IPS-18a (cell line): ENCODE results near the gene RCAN2.

Experiments
- H3K27ac ChIP-seq: one replicate; pipeline ENCODE4 v1.5.1; 2013; ENCODE audit warnings: low read length
- H3K27me3 ChIP-seq: one replicate; pipeline ENCODE4 v1.6.1; 2013; ENCODE audit warnings: mild to moderate bottlenecking, low read length; ENCODE audit not compliant: control insufficient read depth, insufficient read depth
- H3K36me3 ChIP-seq: one replicate; pipeline ENCODE4 v1.6.1; 2013; ENCODE audit warnings: low read depth, low read length; ENCODE audit not compliant: control insufficient read depth
- H3K4me1 ChIP-seq: one replicate; pipeline ENCODE4 v1.6.1; 2013; ENCODE audit warnings: low read depth, low read length; ENCODE audit not compliant: control insufficient read depth
- H3K4me3 ChIP-seq: one replicate; pipeline ENCODE4 v1.5.1; 2013; ENCODE audit warnings: low read length
- H3K9ac ChIP-seq: one replicate; pipeline ENCODE4 v1.6.1; 2013; ENCODE audit warnings: mild to moderate bottlenecking, low read length, moderate library complexity
- H3K9me3 ChIP-seq: one replicate; pipeline ENCODE4 v1.6.1; 2013; ENCODE audit warnings: low read depth, low read length; ENCODE audit not compliant: control insufficient read depth

The RCAN2 gene

DNA sequence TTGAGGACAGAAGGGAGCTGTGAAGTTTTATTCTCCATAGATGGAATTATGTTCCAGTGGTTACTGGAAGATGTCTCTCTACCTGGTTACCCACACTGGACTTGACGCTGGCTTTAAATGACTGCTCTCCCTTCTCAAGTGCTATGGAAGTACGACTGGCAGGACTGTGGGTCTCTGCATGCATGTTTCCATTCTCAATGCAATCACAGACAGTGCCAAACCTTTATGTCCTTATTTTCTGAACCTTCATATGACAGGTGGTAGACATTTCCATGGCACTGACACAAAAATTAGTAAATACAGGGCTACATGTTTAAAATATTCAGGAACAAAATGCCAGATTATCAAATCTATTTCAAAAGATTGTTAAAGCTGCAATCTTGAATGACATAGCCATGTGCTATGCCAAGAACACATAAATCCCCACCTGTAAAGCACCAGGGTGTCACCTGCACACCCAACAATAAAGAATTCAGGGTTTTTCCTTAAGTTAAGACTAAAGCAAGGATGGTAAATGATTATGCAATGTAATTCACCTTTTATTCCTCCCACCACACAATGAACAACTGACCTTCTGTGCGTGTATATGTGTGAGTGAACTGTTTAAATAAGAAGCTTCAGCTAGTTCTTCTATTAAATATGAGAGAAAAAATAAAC is 167.2 kb downstream of the RCAN2 start:
- Histone ChIP-seq H3K4me3 (no peak overlapping the region), H3K9ac (no peak overlapping the region), H3K27ac (no peak overlapping the region), H3K9me3 (no peaks in the 10 kb centered on the region), H3K27me3 (no peaks in the 10 kb centered on the region), H3K4me1 (peaks cover 8% of the 10 kb centered on the region), H3K36me3 (no peaks in the 10 kb centered on the region)

DNA sequence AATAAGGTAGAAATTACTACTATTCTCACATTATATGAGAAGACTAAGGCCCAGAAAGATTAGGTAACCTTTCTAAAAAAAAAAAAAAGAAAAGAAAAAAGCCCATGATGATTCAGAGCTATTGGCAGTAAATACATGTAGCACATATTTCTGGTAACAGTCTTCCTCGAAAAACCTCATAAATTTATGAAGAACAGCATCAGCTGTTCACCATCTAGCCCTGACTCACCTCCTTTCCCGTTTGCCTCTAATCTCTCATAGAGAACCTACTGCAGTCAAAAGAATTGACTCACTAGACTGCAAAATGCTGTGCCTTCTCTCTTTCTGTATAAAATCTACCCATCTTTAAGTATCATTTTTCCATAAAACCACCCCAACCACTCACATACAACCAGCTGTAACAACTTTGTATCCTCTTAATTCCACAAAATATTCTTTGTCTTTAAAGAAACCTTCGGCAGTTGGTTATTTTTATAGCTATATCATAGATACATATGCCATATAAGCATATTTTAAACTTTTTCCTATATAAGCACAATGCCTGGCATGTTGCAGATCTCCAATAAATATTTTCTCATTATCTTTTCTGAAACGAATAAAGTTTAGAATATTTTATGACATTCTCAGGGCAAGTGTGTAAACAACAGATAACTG is 167.8 kb downstream of the RCAN2 start:
- no peak overlapping the region for H3K9ac ChIP-seq
- no peaks in the 10 kb centered on the region for H3K36me3 ChIP-seq
- no peaks in the 10 kb centered on the region for H3K9me3 ChIP-seq
- H3K4me1 ChIP-seq: peaks cover 8% of the 10 kb centered on the region
- no peak overlapping the region for H3K4me3 ChIP-seq
- H3K27me3 ChIP-seq: no peaks in the 10 kb centered on the region
- no peak overlapping the region for H3K27ac ChIP-seq

DNA sequence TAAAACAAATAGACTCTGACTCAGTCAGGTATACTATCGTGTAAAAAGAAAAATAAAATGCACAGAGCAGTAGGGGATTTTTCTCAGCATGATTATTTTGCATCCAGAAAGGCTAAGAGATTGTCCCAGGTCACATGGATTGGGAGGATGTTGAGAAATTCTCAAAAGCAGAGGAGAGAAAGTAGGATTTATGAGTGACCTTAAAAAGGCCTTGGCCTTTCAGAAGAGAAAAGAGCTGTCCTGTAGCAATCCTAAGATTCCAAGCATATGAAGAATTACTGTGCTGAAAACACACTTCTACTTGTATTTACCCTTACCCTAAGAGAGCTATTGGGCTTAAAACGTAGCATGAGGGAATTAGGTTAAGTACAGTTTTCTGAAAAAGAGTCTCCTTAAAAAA is 170.7 kb downstream of the RCAN2 start:
- Histone ChIP-seq H3K9ac (no peak overlapping the region), H3K36me3 (no peaks in the 10 kb centered on the region), H3K4me1 (peaks cover under 1% of the 10 kb centered on the region), H3K27ac (no peak overlapping the region), H3K27me3 (no peaks in the 10 kb centered on the region), H3K4me3 (no peak overlapping the region), H3K9me3 (no peaks in the 10 kb centered on the region)

DNA sequence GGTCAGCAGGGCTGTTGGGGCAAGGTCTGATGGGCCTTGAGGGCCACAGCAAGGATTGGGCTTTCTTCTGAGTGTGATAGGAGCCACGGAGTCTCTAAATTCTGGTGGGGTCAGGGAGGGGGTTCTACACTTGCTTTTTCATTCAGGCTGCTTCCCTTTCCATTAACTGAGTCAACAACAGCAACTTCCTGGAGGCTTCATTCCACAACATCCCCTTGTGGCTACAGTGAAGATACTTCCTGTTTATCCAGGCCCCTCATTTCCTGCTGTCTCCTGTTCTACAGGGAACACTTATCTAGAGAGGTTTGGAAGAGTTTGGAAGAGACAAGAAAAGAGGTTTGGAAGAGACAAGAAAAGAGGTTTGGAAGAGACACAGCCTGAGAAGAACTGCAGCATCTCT is 175.7 kb downstream of the RCAN2 start:
- Histone ChIP-seq H3K27ac (no peak overlapping the region), H3K27me3 (no peaks in the 10 kb centered on the region), H3K4me1 (no peaks in the 10 kb centered on the region), H3K4me3 (no peak overlapping the region), H3K9ac (no peak overlapping the region), H3K9me3 (no peaks in the 10 kb centered on the region), H3K36me3 (no peaks in the 10 kb centered on the region)

DNA sequence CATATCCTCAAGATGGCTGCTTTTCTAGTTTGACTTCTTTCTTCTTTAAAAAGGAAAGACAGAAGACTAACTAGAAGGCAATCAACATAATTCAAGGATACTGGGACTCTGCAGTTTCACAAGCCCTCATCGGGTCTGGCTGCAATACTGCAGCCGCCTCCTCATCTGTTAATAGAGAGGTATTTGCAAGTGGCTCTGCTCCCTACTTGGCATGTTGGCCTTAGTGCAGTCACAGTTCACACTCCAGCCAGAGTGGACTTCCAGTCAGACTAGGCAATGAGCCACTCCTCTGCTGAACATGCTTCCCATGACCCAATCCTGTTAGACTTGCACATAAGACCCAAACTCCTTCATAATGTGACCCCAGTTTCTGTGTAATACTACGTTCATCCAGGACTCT is 178.6 kb downstream of the RCAN2 start:
- no peaks in the 10 kb centered on the region for H3K9me3 ChIP-seq
- no peak overlapping the region for H3K27ac ChIP-seq
- H3K4me3 ChIP-seq: no peak overlapping the region
- H3K9ac ChIP-seq: no peak overlapping the region
- no peaks in the 10 kb centered on the region for H3K27me3 ChIP-seq
- no peaks in the 10 kb centered on the region for H3K4me1 ChIP-seq
- H3K36me3 ChIP-seq: no peaks in the 10 kb centered on the region

DNA sequence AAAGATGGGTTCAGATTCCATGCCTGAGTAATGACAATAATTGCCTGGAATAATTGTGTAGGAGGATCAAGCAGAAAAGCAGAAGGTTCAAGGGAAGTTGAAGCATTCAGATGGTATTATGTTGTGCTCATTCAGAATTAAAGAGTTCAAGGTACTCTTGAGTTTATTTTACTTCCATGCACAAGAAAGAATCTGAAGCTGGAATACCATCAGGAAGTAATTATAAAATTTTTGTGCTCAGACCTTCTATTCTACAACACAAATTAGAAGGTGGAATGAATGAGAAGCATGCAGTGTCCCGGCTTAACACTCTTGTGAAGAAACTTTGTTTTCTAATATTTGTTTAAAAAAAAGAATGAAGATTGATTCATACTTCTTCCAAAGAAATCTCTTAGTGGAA is 181.1 kb downstream of the RCAN2 start:
- Histone ChIP-seq H3K9ac (no peak overlapping the region), H3K27me3 (no peaks in the 10 kb centered on the region), H3K27ac (no peak overlapping the region)

DNA sequence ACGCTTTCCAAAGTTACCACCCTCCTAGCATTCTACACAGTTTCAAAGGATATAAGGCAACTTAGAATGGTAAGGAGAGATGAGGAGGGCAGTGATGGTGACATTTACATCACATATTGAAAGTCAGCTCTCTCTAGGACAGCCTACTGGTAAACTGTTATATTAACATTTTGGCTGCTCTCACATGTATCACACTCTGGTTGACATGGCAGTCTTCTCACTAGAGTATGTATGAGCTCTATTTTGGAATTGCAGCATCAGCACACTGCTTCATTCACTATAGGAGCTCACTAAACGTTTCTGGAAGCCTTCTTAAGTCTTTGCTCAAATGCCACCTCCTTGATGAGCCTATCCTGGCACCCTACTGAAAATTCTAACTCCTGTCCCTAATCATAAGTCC is 184.8 kb downstream of the RCAN2 start:
- no peak overlapping the region for H3K9ac ChIP-seq
- H3K27ac ChIP-seq: no peak overlapping the region
- H3K36me3 ChIP-seq: no peaks in the 10 kb centered on the region
- H3K4me1 ChIP-seq: no peaks in the 10 kb centered on the region
- no peak overlapping the region for H3K4me3 ChIP-seq
- no peaks in the 10 kb centered on the region for H3K9me3 ChIP-seq
- no peaks in the 10 kb centered on the region for H3K27me3 ChIP-seq

More for the DNA sequence above, 181.1 kb downstream of the RCAN2 start:
- Histone ChIP-seq H3K4me3 (no peak overlapping the region), H3K36me3 (no peaks in the 10 kb centered on the region), H3K4me1 (no peaks in the 10 kb centered on the region), H3K9me3 (no peaks in the 10 kb centered on the region)

DNA sequence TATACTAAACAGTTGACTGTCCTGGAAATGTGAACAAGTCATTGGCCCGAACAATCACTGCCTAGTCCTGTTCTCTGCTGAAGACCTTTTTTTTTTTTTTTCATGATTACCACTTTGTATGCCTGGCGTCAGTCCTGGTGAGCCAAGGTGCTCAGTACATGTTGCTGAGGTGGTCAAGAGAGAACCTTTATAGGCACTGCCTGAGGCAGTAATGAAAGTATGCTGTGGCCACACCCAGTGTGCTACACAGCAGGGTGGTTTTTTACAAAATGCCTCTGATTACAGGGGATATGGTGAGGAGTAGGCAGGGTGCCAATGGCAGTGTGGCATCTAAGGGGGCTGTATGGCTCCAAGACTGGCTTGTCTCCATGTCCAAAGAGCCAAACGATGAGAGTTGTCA is 185.4 kb downstream of the RCAN2 start:
- no peaks in the 10 kb centered on the region for H3K27me3 ChIP-seq
- no peaks in the 10 kb centered on the region for H3K36me3 ChIP-seq

DNA sequence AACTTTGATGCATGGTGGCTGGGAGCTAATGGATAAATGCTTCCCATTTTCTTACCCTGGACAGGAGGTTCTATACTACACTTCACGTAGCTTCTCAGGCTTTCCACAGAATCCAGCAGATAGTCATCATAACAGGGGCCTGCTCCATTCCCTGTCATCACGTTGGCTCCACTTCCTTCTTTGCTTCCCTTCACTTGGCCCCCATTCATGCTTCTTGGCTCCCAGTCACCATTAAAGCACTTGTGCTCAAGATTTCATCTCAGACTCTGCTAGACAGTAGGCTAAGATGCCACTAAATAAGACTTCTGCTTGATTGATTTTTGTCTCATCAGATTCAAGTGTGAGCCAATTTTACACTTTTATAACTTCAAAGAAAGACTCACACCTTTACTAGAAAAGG is 186.0 kb downstream of the RCAN2 start:
- no peaks in the 10 kb centered on the region for H3K36me3 ChIP-seq
- no peak overlapping the region for H3K9ac ChIP-seq
- H3K9me3 ChIP-seq: no peaks in the 10 kb centered on the region
- no peaks in the 10 kb centered on the region for H3K4me1 ChIP-seq
- no peaks in the 10 kb centered on the region for H3K27me3 ChIP-seq
- no peak overlapping the region for H3K4me3 ChIP-seq
- no peak overlapping the region for H3K27ac ChIP-seq

More for the DNA sequence above, 185.4 kb downstream of the RCAN2 start:
- no peak overlapping the region for H3K9ac ChIP-seq
- H3K4me1 ChIP-seq: no peaks in the 10 kb centered on the region
- no peak overlapping the region for H3K27ac ChIP-seq
- no peaks in the 10 kb centered on the region for H3K9me3 ChIP-seq
- H3K4me3 ChIP-seq: no peak overlapping the region

DNA sequence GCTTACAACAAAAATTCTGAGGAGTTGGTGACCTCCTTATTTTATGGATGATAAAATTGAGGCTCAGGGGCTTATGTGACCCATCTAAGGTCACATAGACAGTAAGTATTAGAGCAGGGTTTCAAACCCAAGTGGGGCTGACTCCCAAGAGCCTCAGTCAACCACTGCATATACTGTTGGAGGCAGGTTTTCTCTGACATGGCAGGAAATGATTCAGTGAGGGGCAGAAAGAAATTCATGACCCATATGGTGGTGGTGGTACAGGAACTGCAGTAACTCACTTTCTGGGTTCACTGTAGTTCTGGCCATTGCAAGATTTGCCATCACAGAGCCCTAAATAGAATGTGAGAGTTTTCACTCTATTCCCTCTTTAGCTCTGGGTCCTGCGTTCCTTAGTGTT is 188.4 kb downstream of the RCAN2 start:
- Histone ChIP-seq H3K27me3 (no peaks in the 10 kb centered on the region), H3K9ac (no peak overlapping the region), H3K27ac (no peak overlapping the region), H3K4me1 (no peaks in the 10 kb centered on the region), H3K9me3 (no peaks in the 10 kb centered on the region), H3K4me3 (no peak overlapping the region), H3K36me3 (no peaks in the 10 kb centered on the region)

DNA sequence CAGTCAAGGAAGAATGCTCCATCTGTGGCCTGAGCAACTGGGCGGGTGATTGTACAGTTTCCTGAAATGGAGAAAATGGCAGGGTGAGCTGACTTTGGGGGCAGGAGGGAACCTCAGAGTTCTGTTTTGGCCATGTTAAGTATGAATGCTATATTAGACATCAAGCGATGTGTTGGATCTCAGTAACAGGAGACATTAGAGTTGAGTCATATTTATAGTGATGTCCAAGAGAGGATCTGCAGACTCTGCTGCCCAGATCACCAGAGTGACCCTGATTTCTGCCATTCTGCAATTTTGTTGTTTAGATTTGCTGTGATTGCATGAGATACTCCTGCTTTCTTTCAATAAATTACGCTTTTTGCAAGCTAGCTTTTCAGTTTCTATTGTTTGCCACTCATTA is 189.1 kb downstream of the RCAN2 start:
- no peaks in the 10 kb centered on the region for H3K27me3 ChIP-seq
- no peaks in the 10 kb centered on the region for H3K9me3 ChIP-seq
- no peaks in the 10 kb centered on the region for H3K4me1 ChIP-seq
- no peak overlapping the region for H3K4me3 ChIP-seq
- H3K27ac ChIP-seq: no peak overlapping the region
- H3K9ac ChIP-seq: no peak overlapping the region
- H3K36me3 ChIP-seq: no peaks in the 10 kb centered on the region

DNA sequence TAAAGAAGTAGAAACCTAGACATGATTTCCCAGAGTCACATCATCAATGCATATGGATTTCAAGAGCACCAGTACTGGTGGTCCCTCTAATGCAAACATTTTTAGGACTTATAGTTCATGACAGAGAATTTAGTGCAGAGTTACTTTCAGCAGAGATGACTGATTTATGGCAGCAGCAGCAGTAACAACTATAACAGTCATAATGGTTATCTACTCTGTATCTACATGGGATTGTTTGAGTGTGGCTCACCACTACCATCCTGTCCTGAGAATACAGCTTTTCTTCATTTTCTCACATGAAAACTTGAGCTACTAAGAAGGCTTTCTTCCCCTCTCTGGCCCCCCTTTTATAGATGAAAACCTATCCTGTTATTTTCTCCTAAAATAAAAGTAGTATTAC is 192.0 kb downstream of the RCAN2 start:
- Histone ChIP-seq H3K9ac (no peak overlapping the region), H3K27ac (no peak overlapping the region), H3K27me3 (no peaks in the 10 kb centered on the region), H3K9me3 (no peaks in the 10 kb centered on the region), H3K4me3 (no peak overlapping the region), H3K36me3 (no peaks in the 10 kb centered on the region), H3K4me1 (no peaks in the 10 kb centered on the region)
